Progenitor cell of endocrine pancreas (in vitro differentiated cells): ENCODE data around the gene PRPH. TPM values are rescaled to one million over a fixed set of nuclear protein-coding genes. Genes with fewer than 3 reads are reported as not detected.
A peak's percentile ranks its signal among the peaks of the same experiment; 100 is the strongest.
"Not testable (repeated sequence)": the region's sequence is repeated elsewhere in the genome, so short reads cannot be mapped to it uniquely, and the experiment has no call there.

Experiments used
- DNase-seq: peaks from one replicate; pipeline ENCODE4 v3.0.0; 2021; ENCODE audit warnings: low spot score; ENCODE audit not compliant: unreplicated experiment
- H3K27ac Mint-ChIP-seq: 2 replicates; pipeline ENCODE4 v1.8.0; 2021; ENCODE audit warnings: mild to moderate bottlenecking, moderate library complexity, mixed read lengths
- H3K27me3 Mint-ChIP-seq: 2 replicates; pipeline ENCODE4 v1.8.0; 2021; ENCODE audit warnings: mixed read lengths
- H3K36me3 Mint-ChIP-seq: 2 replicates; pipeline ENCODE4 v1.8.0; 2022; ENCODE audit warnings: mixed read lengths; ENCODE audit not compliant: insufficient read depth
- H3K4me1 Mint-ChIP-seq: 2 replicates; pipeline ENCODE4 v1.8.0; 2021; ENCODE audit warnings: low read depth, mixed read lengths
- H3K4me3 Mint-ChIP-seq: 2 replicates; pipeline ENCODE4 v1.8.0; 2021; ENCODE audit warnings: low read depth, mild to moderate bottlenecking, moderate library complexity, mixed read lengths
- H3K9me3 Mint-ChIP-seq: 2 replicates; pipeline ENCODE4 v1.8.0; 2021; ENCODE audit warnings: low read depth, mixed read lengths
- CTCF ChIP-seq: fragments of 200-600 bp; sonication (generic); IDR thresholded peaks from one replicate; pipeline ENCODE4 v1.5.0; 2021; ENCODE audit warnings: antibody characterized with exemption, mild to moderate bottlenecking; ENCODE audit not compliant: unreplicated experiment
- total RNA-seq: library from RNA; stranded (reverse); gene quantifications from 2 replicates; pipeline ENCODE4 v1.2.1, GENCODE V29; 2021

The PRPH gene
- total RNA-seq, 1 donor from 2014 or later, result 0.62 TPM

- Mint-ChIP-seq H3K36me3 (no peaks in the 10 kb centered on the region), H3K4me3 (no peak overlapping the region), H3K9me3 (no peaks in the 10 kb centered on the region), H3K27me3 (peaks cover 57% of the 10 kb centered on the region), H3K27ac (no peak overlapping the region), H3K4me1 (peaks cover 4% of the 10 kb centered on the region)
- no peak for DNase-seq
- TF ChIP-seq CTCF, result no peak
Observed at GRCh38 chr12:49301760-49302159, 6.8 kb downstream of the PRPH start.

DNA sequence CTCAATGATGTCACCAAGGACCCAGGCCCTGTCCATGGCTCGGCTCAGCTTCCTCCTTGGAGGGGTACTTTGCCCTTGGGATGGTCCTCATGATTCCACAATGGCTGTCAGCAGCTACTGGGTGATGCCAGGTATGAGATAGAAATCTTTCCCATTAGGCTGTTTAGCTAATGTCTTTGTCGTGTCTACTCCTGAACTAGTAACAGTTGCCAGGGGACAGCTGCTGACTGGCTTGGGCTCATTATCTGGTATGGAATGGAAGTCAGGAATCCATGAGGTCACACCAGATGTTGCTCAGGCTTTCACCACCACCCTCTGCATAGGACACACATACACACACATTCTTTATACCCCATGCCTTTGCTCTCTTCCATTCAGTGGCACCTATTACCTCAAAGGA is 9.2 kb downstream of the PRPH start:
- Mint-ChIP-seq H3K4me3 (no peak overlapping the region), H3K27me3 (peaks cover 34% of the 10 kb centered on the region), H3K4me1 (peaks cover 4% of the 10 kb centered on the region), H3K36me3 (no peaks in the 10 kb centered on the region), H3K27ac (no peak overlapping the region), H3K9me3 (no peaks in the 10 kb centered on the region)
- DNase-seq, result no peak
- no peak for TF ChIP-seq CTCF

DNA sequence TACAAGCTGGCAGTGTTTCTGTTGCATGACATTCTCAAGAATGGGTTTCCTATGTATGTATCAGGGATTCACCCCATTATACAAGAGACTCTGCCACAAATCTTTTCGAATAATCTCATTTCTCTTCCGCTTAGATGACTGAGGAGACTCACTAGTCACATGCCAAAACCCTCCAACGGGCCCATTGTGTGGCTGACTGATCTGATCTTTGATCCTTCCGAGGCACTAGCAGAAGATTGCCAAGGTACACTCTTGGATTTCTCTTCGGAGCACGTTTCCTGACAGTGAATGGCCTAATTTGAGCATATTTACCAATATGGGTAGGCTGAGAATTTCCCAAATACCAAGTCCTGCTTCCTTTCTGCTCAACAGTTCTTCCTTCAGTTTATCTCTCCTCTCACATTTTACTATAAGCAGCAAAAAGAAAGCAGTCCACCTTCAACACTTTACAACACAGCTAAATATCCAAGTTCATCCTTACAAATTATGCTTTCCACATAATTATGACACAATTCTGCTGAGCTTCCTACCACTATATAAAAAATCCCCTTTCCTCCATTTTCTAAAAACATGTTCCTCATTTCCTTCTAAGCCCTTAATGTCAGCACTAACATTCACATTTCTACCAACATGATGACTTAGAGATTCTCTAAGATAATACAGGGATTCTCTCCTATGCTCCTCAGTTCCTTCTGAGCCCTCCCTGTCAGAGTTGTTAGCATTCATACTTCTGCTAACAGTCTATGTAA is 11.0 kb downstream of the PRPH start:
- Mint-ChIP-seq H3K36me3 (no peaks in the 10 kb centered on the region), H3K27ac (no peak overlapping the region), H3K4me1 (peaks cover 4% of the 10 kb centered on the region), H3K4me3 (no peak overlapping the region), H3K27me3 (peaks cover 32% of the 10 kb centered on the region), H3K9me3 (no peaks in the 10 kb centered on the region)
- DNase-seq, result no peak
- no peak for TF ChIP-seq CTCF

DNA sequence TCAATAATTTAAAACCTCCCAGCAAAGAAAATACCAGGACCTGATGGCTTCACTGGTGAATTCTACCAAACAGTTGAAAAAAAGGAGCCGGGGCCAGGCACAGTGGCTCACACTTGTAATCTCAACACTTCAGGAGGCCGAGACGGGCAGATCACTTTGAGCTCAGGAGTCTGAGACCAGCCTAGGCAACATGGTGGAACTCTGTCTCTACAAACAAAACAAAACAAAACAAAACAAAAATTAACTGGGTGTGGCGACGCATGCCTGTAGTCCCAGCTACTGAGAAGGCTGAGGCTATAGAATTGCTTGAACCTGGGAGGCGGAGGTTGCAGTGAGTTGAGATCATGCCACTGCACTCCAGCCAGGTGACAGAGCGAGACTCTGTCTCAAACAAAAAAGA is 14.4 kb downstream of the PRPH start:
- Mint-ChIP-seq H3K9me3 (no peaks in the 10 kb centered on the region), H3K27ac (no peak overlapping the region), H3K4me3 (no peak overlapping the region), H3K27me3 (peaks cover 19% of the 10 kb centered on the region), H3K36me3 (no peaks in the 10 kb centered on the region), H3K4me1 (peaks cover 4% of the 10 kb centered on the region)
- no peak for DNase-seq
- no peak for TF ChIP-seq CTCF

- not testable (repeated sequence) for H3K4me1 Mint-ChIP-seq, DNase-seq, H3K9me3 Mint-ChIP-seq, H3K36me3 Mint-ChIP-seq, H3K4me3 Mint-ChIP-seq, H3K27ac Mint-ChIP-seq
- H3K27me3 Mint-ChIP-seq, result peaks cover 15% of the 10 kb centered on the region
Observed at GRCh38 chr12:49310451-49311000, 15.6 kb downstream of the PRPH start.

GRCh38 chr12:49314811-49315210 is 19.9 kb downstream of the PRPH start:
- no peak for DNase-seq
- no peak overlapping the region for H3K27ac Mint-ChIP-seq
- TF ChIP-seq CTCF, result no peak
- H3K4me3 Mint-ChIP-seq, result no peak overlapping the region
- H3K4me1 Mint-ChIP-seq, result no peaks in the 10 kb centered on the region
- no peaks in the 10 kb centered on the region for H3K36me3 Mint-ChIP-seq
- peaks cover 11% of the 10 kb centered on the region for H3K27me3 Mint-ChIP-seq
- H3K9me3 Mint-ChIP-seq, result no peaks in the 10 kb centered on the region

GRCh38 chr12:49317118-49317517 is 22.2 kb downstream of the PRPH start:
- not testable (repeated sequence) for H3K4me1 Mint-ChIP-seq

GRCh38 chr12:49320411-49321103 is 25.6 kb downstream of the PRPH start:
- not testable (repeated sequence) for H3K36me3 Mint-ChIP-seq, H3K27me3 Mint-ChIP-seq, H3K27ac Mint-ChIP-seq, DNase-seq, H3K9me3 Mint-ChIP-seq
- Mint-ChIP-seq H3K4me1 (peaks cover 14% of the 10 kb centered on the region), H3K4me3 (peak overlapping the region; percentile 22)

More at GRCh38 chr12:49317118-49317517, 22.2 kb downstream of the PRPH start:
- not testable (repeated sequence) for H3K4me3 Mint-ChIP-seq, H3K9me3 Mint-ChIP-seq, H3K27ac Mint-ChIP-seq, DNase-seq, H3K36me3 Mint-ChIP-seq
- H3K27me3 Mint-ChIP-seq, result peaks cover 13% of the 10 kb centered on the region
